22Rv1 (cell line): Measurements from ENCODE around the gene UBAP1.

Experiments used
- CTCF ChIP-seq: fragments of 450-650 bp; IDR thresholded peaks from 2 replicates; pipeline ENCODE4 v1.5.1; 2017; ENCODE audit warnings: mild to moderate bottlenecking
- ZFX ChIP-seq: fragments of 450-650 bp; IDR thresholded peaks from 2 replicates; pipeline ENCODE4 v1.6.1; 2017; ENCODE audit warnings: antibody characterized with exemption, borderline replicate concordance

GRCh38 chr9:34134521-34134920, 44.3 kb upstream of the UBAP1 start:
- TF ChIP-seq CTCF (no peak), ZFX (no peak)
